ENCODE data around the gene SECISBP2. TPM values are rescaled to one million over a fixed set of nuclear protein-coding genes. Genes with fewer than 3 reads are reported as not detected.

Gene SECISBP2
- total and polyA plus RNA-seq, 2 of the 13 experiments (the other 11 are each of a cell fraction or from before 2014, with no cell fraction given): 32.4 to 38.0 TPM

GRCh38 chr9:89350988-89351557 is 32.8 kb downstream of the SECISBP2 start (continued):
- no peak for TF ChIP-seq ZNF841 (CRISPR knock-in tag; IDR thresholded peaks at IDR 0.05; ENCODE audit: borderline replicate concordance)
- 0 out of 2 replicates have a peak, but pooled peaks have one; percentile 58 for TF ChIP-seq ZSCAN31 (CRISPR knock-in tag; IDR thresholded peaks at IDR 0.05; ENCODE audit: low read depth)
- TF ChIP-seq ZNF446 (CRISPR knock-in tag; IDR thresholded peaks at IDR 0.05): no peak
- TF ChIP-seq ESRRA (CRISPR knock-in tag; IDR thresholded peaks at IDR 0.05; ENCODE audit: low read depth): no peak
- TF ChIP-seq AHDC1 (CRISPR knock-in tag; IDR thresholded peaks at IDR 0.05; ENCODE audit: borderline replicate concordance): peak; percentile 82
- no peak for TF ChIP-seq TFDP2 (CRISPR knock-in tag; IDR thresholded peaks at IDR 0.05)
- TF ChIP-seq ZNF800 (CRISPR knock-in tag; IDR thresholded peaks at IDR 0.05): no peak
- TF ChIP-seq NFE2 (CRISPR knock-in tag; IDR thresholded peaks at IDR 0.05): no peak
- no peak for TF ChIP-seq TCF12 (IDR thresholded peaks at IDR 0.05)
- TF ChIP-seq TCF12 (CRISPR knock-in tag; IDR thresholded peaks at IDR 0.05): no peak
- TF ChIP-seq YY1 (IDR thresholded peaks at IDR 0.05; ENCODE audit: insufficient read depth, insufficient replicate concordance, low read depth, low read length): no peak
- peak; percentile 48; the same call in 1 of the 2 replicates for TF ChIP-seq ZBTB21 (CRISPR knock-in tag; IDR thresholded peaks at IDR 0.05)
- TF ChIP-seq ZNF704 (CRISPR knock-in tag; IDR thresholded peaks at IDR 0.05; ENCODE audit: borderline replicate concordance): no peak
- TF ChIP-seq ZNF263 (CRISPR knock-in tag; IDR thresholded peaks at IDR 0.05): peak; percentile 93
- no peak for TF ChIP-seq TOE1 (CRISPR knock-in tag; IDR thresholded peaks at IDR 0.05)
- TF ChIP-seq HOXA7 (CRISPR knock-in tag; IDR thresholded peaks at IDR 0.05): no peak
- peak; percentile 55; the same call in 1 of the 2 replicates for TF ChIP-seq SP5 (CRISPR knock-in tag; IDR thresholded peaks at IDR 0.05; ENCODE audit: borderline replicate concordance, low read depth)
- TF ChIP-seq IRF9 (CRISPR knock-in tag; IDR thresholded peaks at IDR 0.05; ENCODE audit: borderline replicate concordance): 0 out of 2 replicates have a peak, but pooled peaks have one; percentile 32
